BJ (cell line): ENCODE results near the gene LRRTM1. TPM values are rescaled to one million over a fixed set of nuclear protein-coding genes. Genes with fewer than 3 reads are reported as not detected.

Experiments used
- CTCF ChIA-PET: fragments of 350-600 bp; formaldehyde crosslinking; extraction: SDS; loops from one replicate; lab custom pipeline; 2021; ENCODE audit warnings: antibody characterized with exemption, inconsistent platforms; lab: Yijun Ruan, JAX
- POLR2A ChIA-PET: fragments of 300-600 bp; sonication (Branson Sonifier 250); formaldehyde crosslinking; extraction: SDS; loops from one replicate; lab custom pipeline; 2021; ENCODE audit warnings: antibody characterized with exemption; lab: Charles Lee
- DNase-seq: peaks from one replicate; pipeline ENCODE4 v3.0.0-alpha.2; 2011; ENCODE audit warnings: low read depth
- H3K27me3 ChIP-seq: 2 replicates; pipeline ENCODE4 v1.6.0; 2011; ENCODE audit warnings: low read length; ENCODE audit not compliant: control insufficient read depth, insufficient read depth
- H3K36me3 ChIP-seq: 2 replicates; pipeline ENCODE4 v1.5.1; 2011; ENCODE audit warnings: low read length; ENCODE audit not compliant: control insufficient read depth, insufficient read depth
- H3K4me3 ChIP-seq: 2 replicates; pipeline ENCODE4 v1.5.1; 2011; ENCODE audit warnings: low read depth, mild to moderate bottlenecking, control low read depth, low read length
- CTCF ChIP-seq: IDR thresholded peaks from 2 replicates; pipeline ENCODE4 v1.5.1; 2011; ENCODE audit warnings: low read depth, mild to moderate bottlenecking, control low read depth, inconsistent platforms, low read length, moderate library complexity; ENCODE audit not compliant: insufficient read depth
- polyA plus RNA-seq: library from polyadenylated mRNA; depleted of rRNA; stranded (reverse); fragments of >200 nt; gene quantifications from 2 replicates; pipeline ENCODE4 v1.2.3, GENCODE V29; 2011

Gene LRRTM1
- polyA plus RNA-seq, 1 experiment = not detected

GRCh38 chr2:80288576-80288975 lies 16.0 kb downstream of the LRRTM1 start:
- ChIA-PET POLR2A (no interaction called here), CTCF (interaction anchor here (1.4 kb wide), 1 partner anchor 211 kb away, joined by 15 read pairs; no protein-coding TSS in a partner anchor)
- TF ChIP-seq CTCF = peak; percentile 27; the same call in 1 of the 2 replicates
- DNase-seq = no peak
- no peaks in the 10 kb centered on the region; the same call in 1 of the 2 replicates for H3K27me3 ChIP-seq
- no peak overlapping the region for H3K4me3 ChIP-seq
- no peaks in the 10 kb centered on the region for H3K36me3 ChIP-seq

DNA sequence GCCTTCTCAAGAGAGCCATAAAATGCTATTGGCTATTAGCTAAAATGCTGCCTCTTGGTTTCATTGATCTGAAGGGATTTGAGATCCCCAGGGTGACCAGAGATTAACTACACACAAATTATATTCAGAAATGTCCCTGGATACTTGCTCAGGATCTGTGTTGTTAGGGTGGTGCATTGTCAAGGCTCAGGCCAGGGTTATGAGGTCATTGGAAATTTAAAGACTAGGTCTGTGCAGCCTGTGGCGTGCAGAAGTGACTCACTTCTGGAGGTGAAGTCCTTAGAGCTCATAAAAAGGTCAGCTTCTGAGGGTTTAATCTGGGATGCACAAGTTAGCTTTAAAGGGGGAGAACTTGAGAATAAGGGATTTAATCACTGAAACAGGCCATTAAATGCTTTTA lies 23.5 kb downstream of the LRRTM1 start:
- CTCF ChIA-PET = no interaction called here
- no peak for TF ChIP-seq CTCF
- no peaks in the 10 kb centered on the region for H3K36me3 ChIP-seq
- no peak overlapping the region for H3K4me3 ChIP-seq
- POLR2A ChIA-PET = no interaction called here
- no peaks in the 10 kb centered on the region for H3K27me3 ChIP-seq
- DNase-seq = no peak

DNA sequence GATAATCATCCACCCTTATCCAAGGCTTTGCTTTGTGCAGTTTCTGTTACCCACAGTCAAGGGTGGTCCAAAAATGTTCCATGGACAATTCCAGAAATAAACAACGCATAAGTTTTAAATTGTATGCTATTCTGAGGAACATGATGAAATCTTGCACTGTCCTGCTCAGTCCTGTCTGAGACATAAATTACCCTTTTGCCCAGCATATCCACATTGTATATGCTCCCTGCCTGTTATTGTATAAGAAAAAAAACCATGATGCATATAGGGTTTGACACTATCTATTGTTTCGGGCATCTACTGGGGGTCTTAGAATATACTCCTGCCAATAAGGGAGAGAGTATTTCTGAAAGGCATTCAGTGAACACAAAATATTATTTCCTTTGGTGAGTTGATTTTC lies 24.0 kb downstream of the LRRTM1 start:
- ChIA-PET POLR2A (no interaction called here), CTCF (no interaction called here)
- TF ChIP-seq CTCF = no peak
- Histone ChIP-seq H3K36me3 (no peaks in the 10 kb centered on the region), H3K27me3 (no peaks in the 10 kb centered on the region), H3K4me3 (no peak overlapping the region)
- DNase-seq = no peak

- TF ChIP-seq CTCF = no peak
- DNase-seq = no peak
- ChIA-PET CTCF (no interaction called here), POLR2A (no interaction called here)
- Histone ChIP-seq H3K27me3 (no peaks in the 10 kb centered on the region), H3K36me3 (no peaks in the 10 kb centered on the region), H3K4me3 (no peak overlapping the region)
These were observed 34.7 kb downstream of the LRRTM1 start for GRCh38 chr2:80269806-80270205.

GRCh38 chr2:80266231-80266630 lies 38.3 kb downstream of the LRRTM1 start:
- no peak for DNase-seq
- ChIA-PET POLR2A (no interaction called here), CTCF (interaction anchor here (1.1 to 4.6 kb wide), 2 partner anchors 9 to 27 kb away, joined by 3 to 16 read pairs; no protein-coding TSS in a partner anchor)
- Histone ChIP-seq H3K4me3 (no peak overlapping the region), H3K36me3 (no peaks in the 10 kb centered on the region), H3K27me3 (no peaks in the 10 kb centered on the region)
- TF ChIP-seq CTCF = no peak
